Adrenal gland (tissue), 5 donors: ENCODE data around the gene SLC13A5.

Experiments used
- POLR2A ChIP-seq, 2 donors: fragments of 450-650 bp; IDR thresholded peaks; one replicate each; pipeline ENCODE4 v1.6.1; 2017; ENCODE audit warnings: antibody characterized with exemption in 2 of 2, mild to moderate bottlenecking in 2 of 2, moderate library complexity in 1 of 2
- TF ChIP-seq, protein P1 (sequence below), 6 experiments: fragments of 450-650 bp in 4 of 6; fragments of 200-600 bp in 2 of 6; sonication (generic) in 1 of 6; IDR thresholded peaks; 1 replicate in 5 of 6; 2 replicates in 1 of 6; pipeline versions ENCODE4 v1.5.1 to v1.8.0; 2016 to 2021; ENCODE audit warnings: antibody characterized with exemption in 6 of 6, mild to moderate bottlenecking in 2 of 6, moderate library complexity in 1 of 6
- donor health status: DM: no; HTN: no; CAD: no.

DNA sequence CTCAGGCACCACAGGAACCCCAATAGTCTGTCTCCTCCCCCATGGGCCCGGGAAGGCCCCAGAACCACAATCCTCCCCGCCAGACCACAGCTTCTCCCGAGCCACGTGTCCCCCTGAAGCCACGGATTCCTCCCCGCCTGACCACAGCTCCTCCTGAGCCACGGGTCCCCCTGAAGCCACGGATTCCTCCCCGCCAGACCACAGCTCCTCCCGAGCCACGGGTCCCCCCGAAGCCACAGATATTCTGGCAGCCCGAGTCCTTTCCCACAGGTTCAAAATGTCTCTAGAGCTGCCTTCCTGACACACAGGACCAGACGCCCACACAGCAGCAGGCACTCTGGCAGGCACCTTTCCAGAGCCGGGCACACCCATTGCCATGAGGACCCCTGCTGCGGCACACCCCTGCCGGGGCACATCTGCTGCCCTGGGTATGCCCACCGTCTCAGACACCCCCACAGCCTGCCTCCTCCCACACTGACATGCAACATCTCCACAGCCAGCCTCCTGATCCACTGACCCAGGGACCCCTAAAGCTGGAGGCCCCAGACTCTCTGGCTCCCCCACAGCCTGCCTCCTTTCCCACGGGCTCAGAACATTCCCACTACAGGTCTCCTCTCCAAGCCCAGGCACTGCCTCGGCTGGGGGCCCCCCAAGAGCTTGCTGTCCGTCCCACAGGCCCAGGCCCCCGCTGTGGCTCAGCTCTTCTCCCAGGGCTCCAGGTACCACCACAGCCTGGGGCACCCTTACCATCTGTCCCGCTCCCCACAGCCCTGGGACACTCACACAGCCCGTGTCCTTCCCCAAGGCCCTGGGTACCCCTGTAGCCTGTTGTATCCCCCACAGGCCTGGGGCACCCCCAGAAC, 74.9 kb downstream of the SLC13A5 start:
- TF ChIP-seq, protein P1, sequence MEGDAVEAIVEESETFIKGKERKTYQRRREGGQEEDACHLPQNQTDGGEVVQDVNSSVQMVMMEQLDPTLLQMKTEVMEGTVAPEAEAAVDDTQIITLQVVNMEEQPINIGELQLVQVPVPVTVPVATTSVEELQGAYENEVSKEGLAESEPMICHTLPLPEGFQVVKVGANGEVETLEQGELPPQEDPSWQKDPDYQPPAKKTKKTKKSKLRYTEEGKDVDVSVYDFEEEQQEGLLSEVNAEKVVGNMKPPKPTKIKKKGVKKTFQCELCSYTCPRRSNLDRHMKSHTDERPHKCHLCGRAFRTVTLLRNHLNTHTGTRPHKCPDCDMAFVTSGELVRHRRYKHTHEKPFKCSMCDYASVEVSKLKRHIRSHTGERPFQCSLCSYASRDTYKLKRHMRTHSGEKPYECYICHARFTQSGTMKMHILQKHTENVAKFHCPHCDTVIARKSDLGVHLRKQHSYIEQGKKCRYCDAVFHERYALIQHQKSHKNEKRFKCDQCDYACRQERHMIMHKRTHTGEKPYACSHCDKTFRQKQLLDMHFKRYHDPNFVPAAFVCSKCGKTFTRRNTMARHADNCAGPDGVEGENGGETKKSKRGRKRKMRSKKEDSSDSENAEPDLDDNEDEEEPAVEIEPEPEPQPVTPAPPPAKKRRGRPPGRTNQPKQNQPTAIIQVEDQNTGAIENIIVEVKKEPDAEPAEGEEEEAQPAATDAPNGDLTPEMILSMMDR (IDR thresholded peaks at IDR 0.05) = no peak
- TF ChIP-seq POLR2A (IDR thresholded peaks at IDR 0.05) = no peak
